Measurements from ENCODE around the gene CDC42EP3.

GRCh38 chr2:37635504-37636380, 35.7 kb downstream of the CDC42EP3 start:
- TF ChIP-seq CTCF (IDR thresholded peaks at IDR 0.05; ENCODE audit: low read length) (no peak), EZH2 (optimal IDR thresholded peaks at IDR 0.05; ENCODE audit: low read depth, low read length) (no peak), EZH2phosphoT487 (IDR thresholded peaks at IDR 0.05; ENCODE audit: low read length) (no peak)

Measured in MM.1S (cell line).